Effector CD4-positive, alpha-beta T cell (primary cell): Measurements from ENCODE around the gene FGF22.
A peak's percentile ranks its signal among the peaks of the same experiment; 100 is the strongest.
"Not testable (repeated sequence)": the region's sequence is repeated elsewhere in the genome, so short reads cannot be mapped to it uniquely, and the experiment has no call there.

Experiments
- DNase-seq: peaks from one replicate; pipeline ENCODE4 v3.0.0-alpha.2; 2020

Gene FGF22

DNA sequence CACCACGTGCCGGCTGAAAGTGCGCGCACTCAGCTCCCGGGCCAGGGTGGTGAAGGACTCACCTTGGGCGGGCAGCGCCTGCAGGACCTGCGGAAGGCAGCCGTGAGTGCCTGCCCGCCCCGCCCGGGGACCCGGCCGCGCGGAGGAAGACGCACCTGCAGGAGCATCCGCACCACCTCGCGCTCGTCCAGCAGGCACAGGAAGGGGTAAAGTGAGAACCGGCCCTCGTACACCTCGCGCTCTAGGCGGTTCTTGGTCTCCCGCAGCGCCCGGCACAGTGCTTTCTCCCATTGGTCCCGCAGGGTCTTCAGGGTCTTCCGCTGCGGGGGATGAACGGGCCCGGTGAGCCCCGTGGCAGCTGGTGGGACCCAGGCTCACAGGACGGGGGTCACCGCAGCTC lies 17.0 kb upstream of the FGF22 start:
- DNase-seq, result no peak

DNA sequence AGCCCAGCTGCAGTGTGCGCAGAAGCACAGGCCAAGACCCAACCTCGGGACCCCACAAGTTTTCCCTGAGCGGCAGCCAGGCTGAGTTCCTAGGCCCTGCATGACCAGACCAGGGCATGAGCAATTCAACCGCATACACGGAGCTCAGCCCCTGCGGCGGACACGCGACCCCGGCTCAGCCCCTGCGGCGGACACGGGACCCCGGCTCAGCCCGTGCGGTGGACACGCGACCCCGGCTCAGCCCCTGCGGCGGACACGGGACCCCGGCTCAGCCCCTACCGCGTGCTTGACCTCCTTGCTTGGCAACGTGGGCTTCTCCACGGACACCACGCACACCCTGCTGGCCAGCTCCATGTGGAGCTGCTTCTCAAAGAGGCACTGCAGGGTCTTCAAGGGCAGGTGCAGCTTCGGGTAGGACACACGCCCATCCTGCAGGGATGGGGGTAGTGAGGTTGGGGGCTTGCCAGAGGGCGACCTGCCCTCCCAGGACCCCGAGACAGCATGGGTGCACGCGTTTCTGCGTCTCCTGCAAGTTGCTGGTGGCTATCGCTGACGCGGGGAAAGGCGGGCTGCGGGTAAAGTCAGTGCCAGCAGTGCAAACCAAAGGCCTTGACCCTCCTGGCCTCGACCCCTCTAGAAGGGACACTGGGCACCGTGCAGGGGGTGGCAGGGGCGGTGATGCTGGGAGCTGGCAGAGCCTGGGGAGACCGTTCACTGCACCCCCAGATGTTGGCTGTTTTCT lies 16.3 kb upstream of the FGF22 start:
- DNase-seq, result no peak

DNA sequence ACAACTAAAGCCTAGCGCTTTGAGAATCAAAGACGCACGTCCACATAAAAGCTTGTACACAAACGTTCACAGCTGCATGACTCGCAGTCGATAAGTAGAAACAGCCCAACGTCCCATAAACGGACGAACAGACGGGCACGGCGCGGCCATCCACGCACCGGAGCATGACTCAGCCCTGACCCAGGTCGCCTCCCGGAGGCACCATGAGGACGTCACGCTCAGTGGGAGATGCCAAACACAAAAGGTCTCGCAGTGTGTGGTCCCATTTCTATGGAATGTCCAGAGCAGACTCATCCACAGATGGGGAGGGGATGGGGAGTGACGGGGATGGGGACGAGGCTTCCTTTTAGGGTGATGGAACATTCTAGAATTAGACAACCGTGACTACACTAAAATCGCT lies 15.7 kb upstream of the FGF22 start:
- DNase-seq, result no peak

DNA sequence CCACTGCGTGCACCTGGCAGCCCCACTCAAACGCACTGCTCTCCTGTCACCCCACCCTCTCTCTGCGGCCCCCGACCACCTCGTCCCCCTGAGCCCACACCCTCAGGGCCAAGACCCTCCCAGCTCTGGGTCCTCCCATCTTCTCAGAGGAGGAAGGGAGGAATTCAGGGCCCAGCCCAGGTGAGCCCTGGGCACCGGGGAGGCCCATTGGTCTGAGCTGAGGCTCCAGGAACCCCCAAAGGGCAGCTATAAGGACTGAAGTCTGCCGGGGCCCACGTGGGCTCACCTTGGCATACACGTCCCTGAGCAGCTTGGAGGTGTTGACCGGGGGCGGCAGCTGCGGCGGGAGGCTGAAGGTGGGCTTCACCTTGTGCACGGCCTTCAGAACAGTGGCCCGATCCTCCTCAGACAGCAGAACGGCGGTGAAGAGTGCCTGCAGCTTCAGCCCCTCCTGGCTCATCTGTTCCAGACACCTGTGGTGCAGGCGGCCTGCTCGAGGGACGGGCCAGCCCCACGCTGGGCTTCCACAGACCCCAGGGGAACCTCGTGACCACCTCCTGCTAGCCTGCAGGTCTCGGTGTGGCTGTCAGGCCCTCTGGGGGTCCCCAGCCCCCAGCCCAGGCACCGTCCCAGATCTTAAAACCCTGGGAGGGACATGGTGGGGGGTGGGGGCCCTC lies 15.1 kb upstream of the FGF22 start:
- DNase-seq, result no peak

DNA sequence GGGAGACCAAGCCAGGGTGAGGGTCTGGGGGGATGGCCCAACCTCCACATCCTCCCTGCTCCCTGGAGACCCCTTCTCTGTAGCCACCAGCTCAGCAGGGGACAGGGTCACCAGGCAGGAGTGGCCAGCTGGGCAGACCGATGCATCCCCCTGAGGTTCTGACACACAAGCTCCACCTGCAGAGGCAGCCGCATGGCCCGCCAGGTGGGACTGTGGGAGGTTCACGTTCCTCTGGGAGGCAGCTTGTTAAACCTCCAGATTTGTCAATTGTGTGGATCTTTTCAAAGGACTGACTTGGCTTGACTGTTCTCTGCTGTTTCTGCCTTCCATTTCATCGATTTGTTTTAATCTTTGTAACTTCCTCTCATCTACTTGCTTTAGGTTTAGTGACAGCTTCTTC lies 14.4 kb upstream of the FGF22 start:
- DNase-seq, result no peak

DNA sequence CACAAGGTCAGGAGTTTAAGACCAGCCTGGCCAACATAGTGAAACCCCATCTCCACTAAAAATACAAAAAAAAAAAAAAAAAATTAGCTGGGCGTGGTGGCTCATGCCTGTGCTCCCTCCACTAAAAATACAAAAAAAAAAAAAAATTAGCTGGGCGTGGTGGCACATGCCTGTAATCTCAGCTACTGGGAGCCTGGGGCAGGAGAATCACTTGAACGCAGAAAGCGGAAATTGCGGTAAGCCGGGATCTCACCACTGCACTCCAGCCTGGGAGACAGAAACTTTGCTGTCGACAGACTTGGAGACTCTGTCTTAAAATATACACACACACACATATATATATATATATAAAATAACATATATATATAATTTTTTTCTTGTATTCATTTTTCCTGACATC lies 13.1 kb upstream of the FGF22 start:
- not testable (repeated sequence) for DNase-seq

DNA sequence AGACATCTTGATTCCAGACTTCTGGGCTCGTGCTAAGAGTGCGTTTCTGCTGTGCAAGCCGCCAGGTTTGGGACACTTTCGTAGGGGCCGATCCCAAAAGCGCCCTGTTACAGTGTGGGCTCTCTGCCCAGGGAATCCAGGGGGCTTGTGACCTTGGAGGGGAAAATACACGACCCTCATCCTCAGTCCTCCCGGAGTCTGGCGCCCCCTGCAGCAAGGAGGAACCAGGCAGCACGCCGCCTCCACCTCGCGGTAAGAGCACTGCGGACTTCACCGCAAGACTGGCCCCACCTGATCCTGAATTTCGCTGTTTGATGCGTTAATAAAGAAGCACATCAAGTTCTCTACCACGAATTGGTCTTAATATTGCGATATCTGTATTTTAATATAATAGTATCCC lies 11.5 kb upstream of the FGF22 start:
- no peak for DNase-seq

DNA sequence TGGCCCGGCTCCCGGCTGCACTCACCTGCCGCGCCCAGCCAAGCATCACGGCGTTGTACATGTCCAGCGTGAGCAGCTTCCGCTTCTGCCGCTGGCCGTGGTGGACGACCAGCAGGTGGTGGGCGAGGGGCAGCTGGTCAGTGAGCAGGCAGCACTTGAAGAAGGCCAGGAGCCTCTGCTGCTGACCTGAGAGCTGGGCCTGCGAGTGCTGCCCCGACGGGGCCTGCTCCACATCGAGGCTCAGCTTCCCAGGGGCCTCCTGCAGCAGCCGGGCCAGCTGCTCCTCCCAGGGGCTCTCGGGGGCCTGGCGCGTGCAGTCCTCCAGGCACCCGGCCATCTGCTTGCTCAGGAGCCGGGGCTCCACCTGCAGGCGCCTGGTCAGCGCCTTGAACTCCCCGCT lies 10.2 kb upstream of the FGF22 start:
- DNase-seq, result not testable (repeated sequence)

DNA sequence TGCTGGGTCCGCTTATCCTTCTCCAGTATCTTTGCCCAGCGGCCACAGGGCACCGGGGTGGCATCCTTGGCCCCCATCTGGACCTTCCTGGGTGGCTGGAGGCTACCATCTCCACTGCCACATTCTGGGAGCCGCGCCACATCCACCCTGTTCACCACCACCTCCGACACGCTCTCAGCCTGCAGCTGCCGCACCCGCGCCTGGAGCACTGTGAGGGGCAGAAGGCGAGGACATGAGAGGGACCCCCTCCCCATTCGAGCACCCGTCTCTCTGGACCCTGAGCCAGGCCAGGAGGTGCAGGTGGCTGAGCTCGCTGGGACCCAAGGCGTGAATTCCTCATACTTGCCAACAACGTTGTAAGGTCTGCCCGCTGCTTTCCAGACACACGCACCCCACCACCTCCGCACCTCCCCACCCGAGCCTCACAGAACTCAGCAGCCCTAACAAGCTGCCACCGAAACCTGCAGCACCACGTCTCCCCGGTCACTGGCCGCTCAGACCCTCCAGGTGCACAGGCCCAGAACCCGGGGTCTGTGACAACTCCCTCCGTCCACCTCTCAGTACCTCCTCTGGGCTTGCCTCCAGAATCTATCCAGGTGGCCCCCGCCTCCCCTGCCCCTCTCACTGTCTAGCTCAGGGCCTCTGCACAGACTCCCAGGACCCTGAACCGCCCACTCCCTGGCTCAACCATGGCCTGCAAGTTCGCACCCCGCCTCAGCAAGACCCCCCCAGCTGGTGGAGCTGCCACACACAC lies 9.5 kb upstream of the FGF22 start:
- no peak for DNase-seq

DNA sequence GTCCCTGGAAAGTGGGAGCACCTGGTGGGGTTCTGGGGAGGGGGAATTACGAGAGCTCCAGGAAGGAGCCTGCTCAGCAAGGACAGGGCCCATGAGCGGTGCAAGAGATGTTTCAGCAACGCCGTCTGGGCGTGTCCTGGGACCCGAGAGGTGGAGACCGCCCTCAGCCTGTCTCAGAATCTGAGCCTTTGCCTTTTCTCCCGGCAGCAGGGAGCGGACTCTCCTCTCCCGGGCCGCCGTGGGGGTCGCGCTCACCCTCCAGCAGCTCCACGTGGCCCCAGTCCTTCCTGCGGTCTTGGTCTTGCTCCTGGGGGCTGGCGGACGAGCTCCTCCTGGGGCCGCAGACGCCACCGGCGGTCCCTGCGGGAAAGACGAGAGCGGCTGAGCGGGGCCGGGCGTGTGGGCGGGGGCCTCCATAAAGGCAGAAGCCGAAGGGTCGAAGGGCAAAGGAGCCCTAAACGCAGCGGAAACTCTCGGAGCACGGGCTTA lies 7.1 kb upstream of the FGF22 start:
- DNase-seq, result no peak

DNA sequence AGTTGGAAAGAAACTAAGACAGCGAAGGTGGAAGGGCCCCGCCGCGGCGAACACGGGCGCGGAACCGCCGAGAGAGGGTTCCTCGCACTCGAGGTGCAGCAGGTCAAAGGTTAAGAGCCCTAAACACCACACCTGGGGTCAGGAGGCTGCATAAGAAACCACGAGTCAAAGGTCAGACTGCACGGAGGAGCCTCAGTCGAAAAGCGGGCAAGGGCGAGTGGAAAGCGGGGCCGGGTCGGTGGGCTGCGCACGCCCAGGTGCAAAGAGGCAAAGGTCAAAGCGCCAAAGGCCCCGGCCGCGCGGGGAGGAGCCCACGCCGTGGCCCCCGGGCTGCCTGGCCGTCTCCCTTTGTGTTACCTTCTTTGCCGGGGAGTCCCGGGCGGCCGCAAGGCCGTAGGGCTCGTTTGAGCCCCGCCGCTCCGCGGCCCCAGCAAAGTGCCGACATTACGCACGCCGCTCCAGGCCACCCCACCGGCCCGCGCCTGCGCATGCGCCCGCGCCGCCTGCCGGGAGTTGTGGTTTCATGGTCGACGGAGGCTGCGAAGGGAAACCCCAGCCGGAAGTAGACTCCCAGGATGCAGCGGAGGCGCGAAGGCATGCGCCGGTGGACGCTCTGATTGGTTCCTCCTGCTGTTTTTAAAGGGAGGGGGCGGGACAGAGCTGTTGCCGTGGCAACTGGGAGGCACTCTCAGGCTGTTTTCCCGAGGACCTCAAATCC lies 6.5 kb upstream of the FGF22 start, which contains the start of gene POLRMT:
POLRMT (minus strand) TSS at position 470 of the 718 bp plus-strand sequence; CDS start at position 445, 25 bp downstream.
- peak; percentile 93 for DNase-seq

DNA sequence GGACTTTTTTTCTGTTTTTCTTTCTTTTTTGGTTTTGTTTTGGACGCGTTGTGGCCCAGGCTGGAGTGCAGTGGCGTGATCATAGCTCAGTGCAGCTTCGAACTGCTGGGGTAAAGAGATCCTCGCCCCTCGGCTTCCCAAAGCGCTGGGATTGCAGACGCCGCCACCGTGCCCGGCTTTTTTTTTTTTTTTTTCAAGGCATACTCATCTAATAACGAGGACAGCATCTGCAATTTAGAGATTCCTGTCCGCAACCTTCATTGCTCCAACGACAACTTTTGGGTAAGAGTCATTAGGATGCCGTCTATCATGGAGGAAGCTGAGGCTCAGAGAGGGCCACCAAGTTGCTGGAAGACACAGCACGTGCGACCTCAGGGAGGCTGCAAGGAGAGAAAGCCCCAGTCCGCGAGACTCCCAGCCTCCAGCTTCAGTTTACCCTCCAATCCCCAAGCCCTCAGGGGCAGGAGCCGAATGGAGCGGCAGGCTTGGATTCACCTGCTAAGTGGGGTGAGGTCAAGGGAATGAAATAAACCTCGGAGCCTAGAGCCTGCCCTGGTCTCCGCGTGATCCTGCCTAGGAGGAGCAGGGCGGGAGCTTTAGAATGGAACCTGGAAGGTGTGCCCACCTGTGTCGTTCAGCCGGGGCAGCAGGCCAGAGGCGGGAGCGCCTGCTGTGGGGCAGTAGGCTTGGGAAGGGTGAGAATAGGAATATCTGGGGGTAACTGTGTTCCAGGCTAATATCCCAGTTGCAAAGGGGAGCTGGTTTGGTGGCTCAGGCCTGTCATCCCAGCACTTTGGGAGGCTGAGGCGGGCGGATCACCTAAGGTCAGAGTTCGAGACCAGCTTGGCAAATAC lies 5.7 kb upstream of the FGF22 start:
- DNase-seq, result no peak

DNA sequence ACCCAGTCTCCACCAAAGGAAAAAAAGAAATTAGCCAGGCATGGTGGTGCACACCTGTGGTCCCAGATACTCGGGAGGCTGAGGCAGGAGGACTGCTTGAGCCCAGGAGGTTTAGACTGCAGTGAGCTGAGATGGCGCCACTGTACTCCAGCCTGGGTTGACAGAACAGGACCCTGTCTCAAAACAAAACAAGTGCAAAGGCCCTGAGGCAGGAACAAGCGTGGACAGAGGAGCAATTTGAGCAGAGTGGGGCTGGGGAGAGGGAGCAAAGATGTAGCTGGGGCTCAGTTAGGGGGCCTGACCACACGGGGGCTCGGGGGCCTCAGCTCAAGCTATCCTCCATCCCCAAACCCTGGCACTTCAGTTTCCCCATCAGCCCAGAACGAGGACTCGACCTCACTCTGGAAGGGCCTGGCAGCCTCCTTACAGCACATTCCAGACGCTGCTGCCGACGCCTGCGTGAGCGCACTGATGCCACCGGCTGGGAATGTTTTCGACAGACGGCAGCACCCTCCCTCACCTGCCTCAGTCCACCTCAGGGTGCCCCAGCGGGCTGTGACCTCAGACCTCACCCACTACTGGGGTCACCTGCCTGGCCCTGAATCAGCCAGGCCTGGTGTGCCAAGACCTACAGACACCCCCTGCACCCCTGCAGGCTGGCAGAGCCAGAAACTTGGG lies 4.6 kb upstream of the FGF22 start:
- DNase-seq, result no peak

DNA sequence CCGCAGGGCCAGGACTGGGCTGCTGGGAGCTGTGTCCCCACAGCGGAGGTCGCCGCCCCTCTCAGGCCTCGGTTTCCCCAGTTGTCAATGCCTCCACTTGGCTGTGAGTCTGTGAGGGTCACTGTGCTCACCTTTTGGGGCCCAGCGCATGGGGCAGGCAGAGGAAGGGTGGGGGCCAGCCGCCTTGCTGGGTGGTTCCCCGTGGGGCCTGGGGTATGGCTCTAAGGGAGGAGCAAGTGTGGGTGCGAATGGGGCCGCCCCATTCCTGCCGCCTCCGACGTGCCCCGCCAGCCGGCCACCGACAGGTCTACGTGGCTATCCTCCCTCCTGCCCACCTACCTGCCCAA lies 800 bp upstream of the FGF22 start:
- DNase-seq, result no peak

DNA sequence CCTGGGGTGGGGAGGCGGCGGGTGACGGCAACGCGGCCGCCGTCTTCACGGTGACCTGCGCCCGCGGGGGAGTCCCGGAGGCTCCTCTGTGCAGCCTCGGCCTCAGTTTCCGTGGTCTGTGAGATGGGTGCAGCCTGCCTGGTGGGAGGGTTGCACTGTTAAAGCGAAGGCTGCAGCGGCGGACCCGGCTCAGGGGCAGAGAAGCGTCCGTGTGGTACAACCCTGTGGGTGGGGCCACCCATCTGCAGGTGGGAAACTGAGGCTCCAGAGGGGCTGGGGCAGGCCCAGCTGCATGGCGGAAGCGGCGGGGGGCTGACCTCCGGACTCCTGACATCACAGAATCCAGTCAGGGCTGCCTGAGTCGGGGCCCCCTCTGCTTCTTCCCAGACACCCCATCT lies 481 bp downstream of the FGF22 start:
- no peak for DNase-seq

DNA sequence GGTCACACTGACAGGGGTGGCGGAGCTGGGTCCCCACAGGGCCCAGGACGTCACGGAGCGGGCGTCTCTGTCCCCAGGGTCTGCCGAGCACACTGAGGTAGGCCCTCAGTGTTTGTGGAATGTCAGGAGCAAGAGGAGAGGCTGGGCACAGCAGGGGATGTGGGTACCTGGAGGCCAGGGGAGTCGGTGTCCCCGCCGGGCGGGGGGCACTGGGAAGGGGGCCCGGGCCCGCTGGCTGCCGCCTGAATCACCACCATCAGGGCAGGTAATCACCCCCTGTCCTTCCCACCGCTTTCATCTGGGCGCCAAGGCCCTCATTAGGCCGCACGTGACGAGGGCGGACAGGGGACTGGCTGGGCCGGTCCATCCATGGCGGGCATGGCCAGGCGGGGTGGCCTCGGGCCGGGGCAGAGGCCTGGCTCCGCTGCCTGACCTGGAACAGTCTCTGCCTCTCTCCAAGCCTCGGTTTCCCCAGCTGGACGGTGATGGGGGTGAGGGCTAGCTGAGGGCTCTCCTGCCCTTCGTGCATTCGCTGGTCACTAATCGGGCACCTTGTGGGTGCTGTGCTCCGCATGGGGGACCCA lies 1.0 kb downstream of the FGF22 start:
- DNase-seq, result no peak

DNA sequence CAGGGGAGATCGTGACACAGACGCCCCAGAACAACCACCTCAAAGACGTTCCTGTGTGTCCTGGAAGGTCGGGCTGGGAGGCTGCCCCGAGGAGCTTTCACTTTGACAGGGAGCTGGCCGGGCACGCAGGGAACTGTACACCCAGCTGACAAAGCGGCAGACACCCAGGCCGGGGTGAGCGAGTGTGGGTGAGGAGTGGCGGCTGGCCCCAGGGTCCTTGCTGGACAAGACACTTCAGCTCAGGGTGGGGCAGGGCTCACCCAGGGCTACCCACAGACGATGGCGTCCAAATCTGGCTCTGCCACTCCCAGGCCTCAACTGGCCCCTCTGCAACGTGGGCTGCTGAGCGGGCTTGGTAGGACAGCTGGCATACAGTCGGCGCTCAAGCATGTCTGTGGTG lies 2.0 kb downstream of the FGF22 start:
- no peak for DNase-seq

DNA sequence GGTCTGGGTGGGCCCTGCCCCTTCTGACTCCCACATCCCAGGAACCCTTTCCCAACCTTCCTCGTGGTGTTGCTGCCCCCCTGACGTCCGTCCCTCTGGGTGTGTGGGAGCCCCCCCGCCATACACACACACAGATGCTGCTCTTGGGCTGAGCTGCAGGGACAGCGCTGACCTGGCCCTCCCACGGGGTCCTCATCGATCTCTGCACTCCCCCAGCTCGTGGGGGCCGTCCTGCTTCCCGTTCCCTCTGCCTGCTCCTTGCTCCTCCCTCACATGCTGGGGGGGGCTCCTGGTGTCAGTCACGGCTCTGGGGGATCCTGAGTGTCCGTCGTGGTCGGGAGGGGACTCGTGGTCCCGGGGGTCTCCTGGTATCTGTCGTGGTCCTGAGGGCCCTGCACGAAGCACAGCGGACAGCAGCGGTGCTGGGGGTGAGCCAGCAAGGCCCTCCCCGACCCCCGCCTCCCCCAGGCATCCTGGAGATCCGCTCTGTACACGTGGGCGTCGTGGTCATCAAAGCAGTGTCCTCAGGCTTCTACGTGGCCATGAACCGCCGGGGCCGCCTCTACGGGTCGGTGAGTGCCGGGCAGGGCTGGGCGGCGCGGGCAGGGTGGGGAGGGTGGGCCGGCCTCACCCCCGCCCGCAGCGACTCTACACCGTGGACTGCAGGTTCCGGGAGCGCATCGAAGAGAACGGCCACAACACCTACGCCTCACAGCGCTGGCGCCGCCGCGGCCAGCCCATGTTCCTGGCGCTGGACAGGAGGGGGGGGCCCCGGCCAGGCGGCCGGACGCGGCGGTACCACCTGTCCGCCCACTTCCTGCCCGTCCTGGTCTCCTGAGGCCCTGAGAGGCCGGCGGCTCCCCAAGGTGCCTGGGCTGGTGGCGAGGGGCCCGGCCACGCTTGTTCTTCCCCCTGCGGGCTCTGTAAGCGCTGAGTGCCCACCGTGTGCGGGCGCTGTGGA lies 3.4 kb downstream of the FGF22 start:
- no peak for DNase-seq

DNA sequence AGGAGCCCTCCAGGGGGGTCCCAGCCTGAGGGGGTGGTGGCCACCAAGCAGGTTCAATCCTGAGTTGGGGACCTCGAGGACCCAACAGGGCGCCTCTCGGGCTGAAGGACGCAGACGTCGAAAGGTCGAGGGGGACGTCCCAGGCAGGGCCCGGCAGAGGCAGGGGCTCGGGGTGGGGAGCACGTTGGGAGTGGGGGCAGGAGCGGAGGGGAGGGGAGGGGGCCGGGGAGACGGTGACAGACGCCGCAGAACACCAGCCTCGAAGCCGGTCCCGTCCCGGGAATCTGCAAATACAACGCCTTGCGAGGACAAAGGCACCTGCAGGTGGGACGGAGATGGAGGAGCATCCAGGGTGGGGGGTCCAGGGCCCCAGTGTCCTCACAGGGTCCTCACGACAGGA lies 4.1 kb downstream of the FGF22 start:
- DNase-seq, result no peak

DNA sequence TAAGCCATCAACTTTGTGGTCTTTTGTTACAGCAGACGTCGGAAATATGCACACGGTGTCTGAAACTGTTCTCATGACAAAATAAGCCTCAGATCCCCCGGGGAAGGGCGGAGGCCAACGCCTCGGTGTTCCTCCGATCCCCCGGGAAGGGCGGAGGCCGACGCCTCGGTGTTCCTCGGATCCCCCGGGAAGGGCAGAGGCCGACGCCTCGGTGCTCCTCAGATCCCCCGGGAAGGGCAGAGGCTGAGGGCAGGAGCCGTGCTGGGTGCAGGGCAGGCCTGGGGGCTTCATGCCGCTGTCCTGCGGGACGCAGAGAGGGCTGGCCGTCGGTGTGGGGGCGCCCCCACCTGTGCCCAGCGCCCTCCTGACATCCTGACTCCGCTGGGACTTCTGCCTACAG lies 4.7 kb downstream of the FGF22 start:
- DNase-seq, result no peak
